Measurements from ENCODE around the gene ZNF48.

ZNF48 gene

GRCh38 chr16:30444231-30445148 lies 49.3 kb downstream of the ZNF48 start:
- no peak for DNase-seq

- no peak for DNase-seq
Observed at GRCh38 chr16:30445149-30445407, 49.9 kb downstream of the ZNF48 start.

DNA sequence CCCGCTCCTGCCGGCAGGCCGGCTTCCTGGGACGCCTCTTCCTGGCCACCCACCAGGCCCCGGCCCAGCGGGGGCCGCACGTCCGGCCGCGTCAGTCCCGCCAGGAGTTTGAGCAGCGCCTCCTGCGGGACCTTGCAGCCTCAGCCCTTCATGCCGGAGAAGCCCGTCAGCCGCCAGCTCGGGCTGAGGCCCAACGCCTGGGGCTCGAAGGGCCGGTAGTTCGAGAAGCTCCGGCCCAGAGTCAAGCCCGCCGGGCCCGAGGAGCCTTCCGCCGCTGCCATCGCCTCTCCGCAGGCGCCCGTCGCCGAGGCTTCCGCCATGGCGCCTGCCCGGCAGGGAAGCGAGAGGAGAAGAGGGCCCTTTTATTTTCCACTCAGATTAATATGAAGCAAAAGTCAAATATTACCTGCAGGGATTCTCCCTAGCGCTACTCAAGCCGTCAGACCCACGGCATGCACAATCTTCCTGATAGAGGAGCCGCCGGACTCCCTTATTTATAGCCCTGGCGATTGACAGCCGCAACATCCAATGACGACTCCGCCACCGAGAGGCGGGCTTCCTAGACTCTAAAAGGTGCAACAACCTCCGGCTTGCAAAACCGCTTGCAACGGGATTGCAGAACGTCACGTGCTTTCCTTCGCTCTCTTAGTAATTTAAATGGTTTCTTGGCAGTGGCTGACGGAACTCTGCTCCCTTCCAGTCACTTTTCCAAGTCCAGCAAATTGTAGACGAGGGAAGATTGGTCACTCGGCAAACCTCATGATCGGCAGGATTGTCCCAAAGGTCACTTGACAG lies 50.4 kb downstream of the ZNF48 start, which contains the start of gene SEPHS2:
Gene SEPHS2 (minus strand): TSS at position 467 of the 795 bp plus-strand sequence. CDS start 147 bp downstream, at position 320.
- peak; percentile 97 for DNase-seq

- DNase-seq: no peak
Observed at GRCh38 chr16:30446203-30446595, 51.0 kb downstream of the ZNF48 start.

GRCh38 chr16:30447512-30448226 lies 52.4 kb downstream of the ZNF48 start:
- DNase-seq: no peak

DNA sequence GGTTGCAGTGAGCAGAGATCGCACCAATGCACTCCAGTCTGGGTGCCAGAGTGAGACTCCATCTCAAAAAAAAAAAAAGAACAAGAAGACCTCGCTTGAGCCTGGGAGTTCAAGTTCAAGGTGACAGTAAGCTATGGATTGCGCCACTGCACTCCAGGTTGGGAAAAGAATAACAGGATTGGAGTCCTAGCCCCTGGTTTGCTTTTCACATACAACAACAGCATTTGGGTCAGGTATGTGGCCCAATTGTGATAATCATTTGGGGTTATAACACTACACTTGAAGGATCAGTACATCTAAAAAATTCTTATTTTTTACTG lies 53.9 kb downstream of the ZNF48 start:
- no peak for DNase-seq
